Renal pelvis (tissue), 12 donors: ENCODE measurements around the gene FRMPD2. TPM values are rescaled to one million over a fixed set of nuclear protein-coding genes. Genes with fewer than 3 reads are reported as not detected.

Experiments
- DNase-seq: peaks from one replicate; pipeline ENCODE4 v3.0.0-alpha.2; 2013
- long read RNA-seq, 16 experiments: transcript quantifications; one replicate each; lab custom pipeline, GENCODE V29; 2026
- polyA plus RNA-seq, 3 donors: library from polyadenylated mRNA; unstranded; fragments of 120-200 nt; gene quantifications; one replicate each; pipeline ENCODE4 v1.2.1, GENCODE V29; 2013; ENCODE audit not compliant: insufficient read length in 3 of 3

Gene FRMPD2
- polyA plus RNA-seq, result 1 to 10 TPM in 1 of 3 donors, under 1 TPM in 2; 0.53 to 1.5 (median 0.82) TPM
- long read RNA-seq, donor 1, result 0 reads
- long read RNA-seq, donor 2, result 0 reads
- long read RNA-seq, donor 3, result 0 reads
- long read RNA-seq, donor 4, result 0 reads
- long read RNA-seq, donor 5, result 0 reads
- long read RNA-seq, donor 6, result 0 reads
- long read RNA-seq, donor 7, result 0 reads
- long read RNA-seq, donor 8, result 0 reads
- long read RNA-seq, donor 9, result 0 reads
- long read RNA-seq, donor 10, result 0 reads
- long read RNA-seq, donor 11, result 0 reads
- long read RNA-seq, donor 12, result 0 reads
- long read RNA-seq, donor 13, result 0 reads
- long read RNA-seq, donor 14, result 0 reads
- long read RNA-seq, donor 15, result 0 reads
- long read RNA-seq, donor 16, result 0 reads

- no peak for DNase-seq
Observed at GRCh38 chr10:48274636-48275035, at the start of gene FRMPD2. Gene FRMPD2, minus strand, starts transcription at chr10:48274696. Its CDS starts 129 bp downstream, at chr10:48274567.

- DNase-seq, result no peak
Observed at GRCh38 chr10:48322017-48322416, 47.5 kb upstream of the FRMPD2 start.

GRCh38 chr10:48317321-48317990 is 43.0 kb upstream of the FRMPD2 start:
- DNase-seq, result no peak

- DNase-seq, result no peak
Observed at GRCh38 chr10:48316236-48316635, 41.7 kb upstream of the FRMPD2 start.

- DNase-seq, result no peak
Observed at GRCh38 chr10:48314107-48314506, 39.6 kb upstream of the FRMPD2 start.

GRCh38 chr10:48309711-48310226 is 35.3 kb upstream of the FRMPD2 start:
- DNase-seq, result no peak

- no peak for DNase-seq
Observed at GRCh38 chr10:48307711-48308018, 33.2 kb upstream of the FRMPD2 start.

GRCh38 chr10:48306870-48307710 is 32.6 kb upstream of the FRMPD2 start:
- DNase-seq, result peak; percentile 51

GRCh38 chr10:48306265-48306869 is 31.9 kb upstream of the FRMPD2 start, which contains the start of gene MAPK8:
Gene MAPK8, plus strand, starts transcription at chr10:48306677. Its CDS starts 94,984 bp downstream, at chr10:48401661.
- DNase-seq, result peak; percentile 86

- no peak for DNase-seq
Observed at GRCh38 chr10:48305905-48306264, 31.4 kb upstream of the FRMPD2 start.

- no peak for DNase-seq
Observed at GRCh38 chr10:48302515-48303476, 28.3 kb upstream of the FRMPD2 start.

- no peak for DNase-seq
Observed at GRCh38 chr10:48300556-48300955, 26.1 kb upstream of the FRMPD2 start.

GRCh38 chr10:48299692-48300091 is 25.2 kb upstream of the FRMPD2 start:
- DNase-seq, result no peak

GRCh38 chr10:48299066-48299465 is 24.6 kb upstream of the FRMPD2 start:
- no peak for DNase-seq

- DNase-seq, result peak; percentile 51
Observed at GRCh38 chr10:48296576-48297098, 22.1 kb upstream of the FRMPD2 start.

GRCh38 chr10:48294431-48294830 is 19.9 kb upstream of the FRMPD2 start:
- no peak for DNase-seq

GRCh38 chr10:48292616-48293015 is 18.1 kb upstream of the FRMPD2 start:
- DNase-seq, result no peak

- DNase-seq, result no peak
Observed at GRCh38 chr10:48291190-48291589, 16.7 kb upstream of the FRMPD2 start.

GRCh38 chr10:48290286-48290685 is 15.8 kb upstream of the FRMPD2 start:
- no peak for DNase-seq

GRCh38 chr10:48289501-48290238 is 15.2 kb upstream of the FRMPD2 start:
- DNase-seq, result peak; percentile 53
